ENCODE data around the gene TXN2.
A peak's percentile ranks its signal among the peaks of the same experiment; 100 is the strongest.

The TXN2 gene

DNA sequence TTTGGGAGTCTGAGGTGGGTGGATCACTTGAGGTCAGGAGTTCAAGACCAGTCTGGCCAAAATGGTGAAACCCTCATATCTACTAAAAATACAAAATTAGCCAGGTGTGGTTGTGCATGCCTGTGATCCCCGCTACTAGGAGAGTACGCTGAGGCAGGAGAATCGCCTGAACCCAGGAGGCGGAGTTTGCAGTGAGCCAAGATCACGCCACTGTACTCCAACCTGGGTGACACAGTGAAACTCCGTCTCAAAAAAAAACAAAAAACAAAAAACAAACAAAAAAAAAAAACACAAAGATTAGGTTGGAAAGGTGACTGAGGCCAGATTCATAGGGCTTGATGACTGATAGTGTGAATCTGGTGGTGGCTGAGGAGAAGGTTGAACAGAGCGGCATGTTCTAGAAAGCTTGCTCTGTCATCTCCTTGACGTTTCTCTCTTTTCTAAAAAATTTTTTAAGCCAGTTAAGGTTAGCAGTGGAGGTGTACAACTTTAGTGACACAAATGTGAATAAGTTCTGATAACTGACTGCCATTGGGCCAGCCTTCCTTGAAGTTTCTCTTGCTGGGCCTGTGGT is 40.9 kb downstream of the TXN2 start:
- H3K4me3 ChIP-seq (ENCODE audit: low read depth, low read length) = no peak overlapping the region
- DNase-seq (ENCODE audit: low read depth, low spot score) = no peak
- ChIA-PET POLR2A (interaction anchor here (0.7 to 2.5 kb wide), 4 partner anchors 22 to 53 kb away, joined by 3 to 11 read pairs (median 4); partner anchors contain the start of gene MYH9), CTCF (interaction anchor here (1.5 kb wide), 1 partner anchor 139 kb away, joined by 3 read pairs; no protein-coding TSS in a partner anchor)
- TF ChIP-seq CTCF (IDR thresholded peaks at IDR 0.05; ENCODE audit: insufficient read depth, low read length, missing control alignments) = no peak

DNA sequence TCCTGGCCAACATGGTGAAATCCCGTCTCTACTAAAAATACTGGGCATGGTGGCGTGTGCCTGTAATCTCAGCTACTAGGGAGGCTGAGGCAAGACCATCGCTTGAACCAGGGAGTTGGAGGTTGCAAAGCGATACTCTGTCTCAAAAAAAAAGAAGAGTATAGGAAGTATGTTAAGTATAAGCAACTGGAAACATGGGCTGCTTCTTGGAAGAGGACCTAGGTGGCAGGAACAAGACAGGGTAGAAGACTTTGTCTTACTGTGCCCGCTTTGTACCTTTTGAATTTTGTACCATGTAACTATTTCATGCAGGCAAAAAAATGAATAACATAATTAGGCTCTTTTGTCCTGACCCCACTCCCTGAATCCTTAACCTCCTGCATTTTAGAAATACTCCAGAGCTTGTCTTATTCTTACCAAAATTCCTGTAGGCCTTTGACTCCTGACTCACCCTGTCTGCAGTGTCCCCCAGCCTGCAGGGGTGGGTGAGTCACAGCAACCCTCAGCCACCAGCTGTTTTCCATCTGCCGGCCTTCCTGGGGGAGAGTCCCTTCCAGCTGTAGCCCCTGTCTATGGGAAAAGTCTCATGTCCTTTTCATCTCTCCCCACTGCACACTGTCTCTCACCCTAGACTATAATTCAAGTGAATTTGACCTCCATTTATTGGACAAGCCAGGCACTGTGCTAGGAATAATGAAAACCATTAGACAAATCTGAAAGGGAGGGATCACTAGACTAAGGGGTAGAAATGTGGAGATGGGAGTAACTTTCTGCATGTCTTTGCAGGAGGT is 41.8 kb downstream of the TXN2 start:
- DNase-seq (ENCODE audit: low read depth, low spot score) = peak; percentile 70
- TF ChIP-seq CTCF (IDR thresholded peaks at IDR 0.05; ENCODE audit: insufficient read depth, low read length, missing control alignments) = no peak
- no peak overlapping the region for H3K4me3 ChIP-seq (ENCODE audit: low read depth, low read length)
- POLR2A ChIA-PET = interaction anchor here (1.0 to 2.5 kb wide), 4 partner anchors 10 to 52 kb away, joined by 3 to 11 read pairs (median 4); partner anchors contain the start of gene MYH9
- CTCF ChIA-PET = interaction anchor here (1.5 kb wide), 1 partner anchor 18 kb away, joined by 3 read pairs; no protein-coding TSS in a partner anchor

- POLR2A ChIA-PET = interaction anchor here (0.6 kb wide), 1 partner anchor 20 kb away, joined by 3 read pairs; no protein-coding TSS in a partner anchor
- CTCF ChIA-PET = interaction anchor here (0.9 kb wide), 1 partner anchor 35 kb away, joined by 6 read pairs; no protein-coding TSS in a partner anchor
- H3K4me3 ChIP-seq (ENCODE audit: low read depth, low read length) = no peak overlapping the region
- TF ChIP-seq CTCF (IDR thresholded peaks at IDR 0.05; ENCODE audit: insufficient read depth, low read length, missing control alignments) = no peak
- DNase-seq (ENCODE audit: low read depth, low spot score) = no peak
These were observed 45.7 kb downstream of the TXN2 start for GRCh38 chr22:36435516-36436415.

DNA sequence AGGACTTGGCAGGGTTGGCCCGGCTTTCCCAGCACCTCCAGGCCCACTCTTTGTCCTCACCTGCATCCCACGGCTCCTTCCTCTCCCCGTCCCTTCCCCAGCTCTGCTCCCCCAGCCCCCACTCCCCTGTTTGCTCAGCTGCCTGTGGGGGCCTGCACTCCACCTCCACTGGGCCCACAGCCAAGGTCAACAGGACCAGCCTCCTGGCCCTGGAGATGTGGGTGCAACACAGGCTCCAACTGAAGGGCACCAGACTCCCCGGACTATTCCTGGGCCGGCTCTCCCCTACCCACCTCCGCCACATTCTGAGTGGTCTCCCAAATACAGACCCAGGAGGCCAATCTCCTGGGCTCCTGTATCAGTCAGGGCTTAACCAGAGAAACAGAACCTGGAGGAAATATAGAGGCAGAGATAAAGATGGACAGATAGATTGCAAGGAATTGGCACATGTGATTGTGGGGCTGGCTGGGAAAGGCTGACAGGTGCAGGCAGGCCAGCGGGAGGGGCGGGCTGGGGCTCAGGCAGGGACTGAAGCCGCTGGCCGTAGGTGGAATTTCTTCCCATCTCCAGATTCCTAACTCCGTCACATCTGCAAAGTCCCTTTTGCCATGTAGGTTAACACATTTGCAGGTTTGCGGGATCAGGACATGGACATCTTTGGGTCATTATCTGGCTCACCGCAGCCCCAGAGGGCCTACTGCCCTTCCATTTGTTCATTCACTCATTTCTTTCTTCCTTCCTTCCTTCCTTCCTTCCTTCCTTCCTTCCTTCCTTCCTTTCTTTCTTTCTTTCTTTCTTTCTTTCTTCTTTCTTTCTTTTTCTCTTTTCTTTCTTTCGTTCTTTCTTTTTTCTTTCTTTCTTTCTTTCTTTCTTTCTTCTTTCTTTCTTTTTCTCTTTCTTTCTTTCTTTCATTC is 47.9 kb downstream of the TXN2 start:
- TF ChIP-seq CTCF (IDR thresholded peaks at IDR 0.05; ENCODE audit: insufficient read depth, low read length, missing control alignments) = no peak
- POLR2A ChIA-PET = interaction anchor here (0.9 kb wide), 1 partner anchor 77 kb away, joined by 4 read pairs; no protein-coding TSS in a partner anchor
- no peak for DNase-seq (ENCODE audit: low read depth, low spot score)

DNA sequence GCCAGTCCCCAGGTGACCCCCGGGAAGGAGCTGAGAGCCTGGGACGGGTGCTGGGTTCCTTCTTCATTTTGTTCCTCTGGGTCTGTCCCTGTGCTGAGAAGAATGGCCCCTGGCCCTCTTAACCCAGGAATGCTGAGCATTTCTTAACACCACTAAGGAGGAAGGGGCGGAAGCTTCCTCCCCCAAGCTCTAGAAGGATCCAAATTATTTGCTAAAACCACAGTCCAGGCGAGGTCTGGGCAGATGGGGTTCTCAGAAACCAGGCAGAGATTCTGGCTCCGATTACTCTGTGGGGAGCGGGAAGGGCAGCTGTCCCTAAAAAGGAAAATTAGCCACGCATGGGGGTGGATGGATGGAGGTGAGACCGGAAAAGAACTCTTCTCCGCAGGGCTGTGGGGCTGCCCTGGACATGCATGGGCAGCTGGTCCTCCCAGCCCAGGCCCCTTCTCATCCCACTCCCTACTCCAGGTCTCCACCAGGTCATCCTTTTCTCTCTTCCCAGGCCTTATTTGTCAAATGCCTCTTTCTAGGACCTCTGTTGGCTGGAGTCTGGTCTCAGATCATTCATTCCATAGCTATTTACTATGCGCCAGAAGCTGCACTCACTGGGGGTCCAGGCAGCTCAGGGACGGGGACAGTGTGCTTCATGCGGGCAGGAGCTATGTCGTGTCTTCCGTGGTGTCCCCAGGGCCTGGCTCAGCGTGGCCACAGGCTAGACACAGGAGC is 48.7 kb downstream of the TXN2 start:
- DNase-seq (ENCODE audit: low read depth, low spot score) = no peak
- TF ChIP-seq CTCF (IDR thresholded peaks at IDR 0.05; ENCODE audit: insufficient read depth, low read length, missing control alignments) = no peak
- ChIA-PET CTCF (no interaction called here), POLR2A (interaction anchor here (0.9 kb wide), 1 partner anchor 76 kb away, joined by 4 read pairs; no protein-coding TSS in a partner anchor)
- no peak overlapping the region; the same call in 1 of the 2 replicates for H3K4me3 ChIP-seq (ENCODE audit: low read depth, low read length)

More for the DNA sequence above, 47.9 kb downstream of the TXN2 start:
- CTCF ChIA-PET = no interaction called here
- H3K4me3 ChIP-seq (ENCODE audit: low read depth, low read length) = no peak overlapping the region

Measured in AG04449 (cell line).